Nucleus accumbens (tissue), 56 donors: Measurements from ENCODE around the gene MAGI1.
"Not testable (repeated sequence)": the region's sequence is repeated elsewhere in the genome, so short reads cannot be mapped to it uniquely, and the experiment has no call there.

Source experiments
- DNase-seq, 56 donors: peaks; one replicate each; lab custom pipeline; 2025; lab: John Stamatoyannopoulos, UW

Gene MAGI1

GRCh38 chr3:65561617-65562016 lies 477.1 kb downstream of the MAGI1 start:
- DNase-seq: no peak

DNA sequence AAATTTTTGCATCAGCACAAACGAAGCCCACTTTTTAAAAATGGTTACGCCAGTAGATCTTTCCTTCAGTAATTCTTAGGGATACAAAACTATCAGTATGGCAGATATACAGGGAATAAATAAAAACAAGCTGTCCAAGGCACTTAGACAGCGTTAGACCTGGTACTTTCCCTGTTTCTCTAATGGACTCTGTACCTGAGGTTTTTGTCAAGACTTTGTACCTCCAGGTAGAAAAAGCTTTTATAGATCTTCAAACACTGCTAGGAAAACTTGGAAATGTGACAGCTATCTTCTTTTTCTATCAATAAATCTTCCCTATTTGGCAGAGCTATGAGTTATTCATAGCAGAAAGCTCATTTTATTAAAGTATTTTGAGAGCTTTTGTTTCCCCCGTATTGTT lies 477.8 kb downstream of the MAGI1 start:
- DNase-seq: no peak

GRCh38 chr3:65560133-65560532 lies 478.6 kb downstream of the MAGI1 start:
- no peak for DNase-seq

DNA sequence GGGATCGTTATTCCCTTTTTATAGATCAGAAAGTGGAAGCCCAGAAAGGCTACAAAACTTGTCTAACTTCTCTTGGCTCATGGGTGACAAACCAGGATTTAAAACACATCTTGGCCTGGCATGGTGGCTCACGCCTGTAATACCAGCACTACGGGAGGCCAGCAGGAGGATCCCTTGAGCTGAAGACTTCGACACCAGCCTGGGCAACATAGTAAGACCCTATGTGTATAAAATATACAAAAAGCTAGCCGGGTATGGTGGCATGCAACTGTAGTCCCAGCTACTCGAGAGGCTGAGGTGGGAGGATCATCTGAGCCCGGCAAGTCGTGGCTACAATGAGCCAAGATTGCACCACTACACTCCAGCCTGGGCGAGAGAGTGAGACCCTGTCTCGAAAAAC lies 479.1 kb downstream of the MAGI1 start:
- no peak for DNase-seq

- DNase-seq: no peak
These were observed 479.9 kb downstream of the MAGI1 start for GRCh38 chr3:65558826-65559225.

DNA sequence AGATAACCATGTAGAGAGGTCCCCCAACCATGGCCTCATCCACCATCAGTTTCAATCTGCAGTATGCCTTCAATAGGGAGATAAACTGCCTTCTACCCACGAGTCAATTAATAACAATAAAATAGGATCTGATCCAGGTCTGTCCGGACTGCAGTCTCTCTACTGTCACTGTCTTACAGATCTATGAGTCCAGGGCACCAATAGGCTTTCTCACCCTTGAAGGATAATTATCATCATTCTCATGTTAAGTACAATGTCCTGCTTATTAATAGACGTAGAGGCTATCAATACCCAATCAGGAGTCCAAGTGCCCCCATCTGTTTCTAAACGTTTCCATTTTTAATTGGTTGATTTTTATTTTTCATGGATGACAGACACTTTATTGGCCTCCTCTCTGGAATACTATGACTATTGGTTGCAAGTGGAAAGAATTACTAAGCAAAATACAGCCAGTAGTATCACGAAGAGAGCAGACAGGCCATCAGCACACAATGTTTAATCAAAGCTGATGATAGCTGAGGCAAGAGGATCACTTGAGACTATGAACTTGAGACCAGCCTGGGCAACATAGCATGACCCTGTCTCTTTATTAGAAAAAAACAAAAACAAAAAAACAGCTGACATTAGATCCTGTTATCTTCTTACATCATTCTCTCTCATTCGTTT lies 480.7 kb downstream of the MAGI1 start:
- no peak for DNase-seq

DNA sequence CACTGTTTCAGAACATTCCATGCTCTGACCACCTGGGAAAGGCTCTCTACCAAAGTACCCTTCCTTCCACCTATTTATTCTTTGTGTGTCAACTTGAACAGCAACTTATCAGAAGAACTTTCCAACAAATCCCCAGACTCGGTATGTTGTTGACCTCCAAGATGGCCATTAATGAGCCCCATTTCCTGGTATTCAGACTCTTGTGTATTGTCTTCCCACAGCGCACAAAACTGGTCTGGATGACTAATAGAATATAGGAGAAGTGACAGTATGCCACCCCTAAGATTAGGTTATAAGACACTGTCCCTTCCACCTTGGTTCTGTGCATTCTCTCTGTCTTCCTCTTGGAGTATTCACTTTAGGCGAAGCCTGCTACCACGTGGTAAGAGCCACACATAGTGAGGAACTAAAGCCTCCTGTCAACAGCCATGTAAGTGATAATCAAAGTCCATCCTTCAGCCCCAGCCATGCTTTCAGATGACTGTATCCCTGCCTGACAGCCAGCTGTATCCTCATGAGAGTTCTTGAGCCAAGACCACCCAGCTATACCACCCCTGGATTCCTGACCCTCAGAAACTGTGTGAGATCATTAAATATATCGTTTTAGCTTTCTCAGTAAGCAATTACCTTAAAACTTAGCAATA lies 481.7 kb downstream of the MAGI1 start:
- DNase-seq: no peak

DNA sequence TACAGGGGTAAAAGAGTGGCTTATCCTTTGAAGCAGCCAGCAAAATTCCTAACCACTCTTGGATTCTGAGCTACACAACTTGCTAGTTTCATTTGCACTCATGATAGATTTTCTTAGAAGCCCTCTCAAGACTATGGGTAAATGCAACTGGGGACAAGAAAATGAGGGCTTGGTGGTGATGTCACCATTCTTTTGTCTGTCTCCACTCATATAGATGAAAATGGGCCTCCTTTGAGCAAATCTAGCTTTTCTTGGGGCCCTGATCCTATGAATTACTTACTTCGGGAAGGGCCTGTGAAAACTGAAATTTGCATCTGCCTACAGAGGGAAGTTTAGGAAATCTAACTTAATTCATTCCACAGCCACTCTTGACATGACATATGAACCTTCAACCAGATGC lies 486.3 kb downstream of the MAGI1 start:
- DNase-seq: no peak

DNA sequence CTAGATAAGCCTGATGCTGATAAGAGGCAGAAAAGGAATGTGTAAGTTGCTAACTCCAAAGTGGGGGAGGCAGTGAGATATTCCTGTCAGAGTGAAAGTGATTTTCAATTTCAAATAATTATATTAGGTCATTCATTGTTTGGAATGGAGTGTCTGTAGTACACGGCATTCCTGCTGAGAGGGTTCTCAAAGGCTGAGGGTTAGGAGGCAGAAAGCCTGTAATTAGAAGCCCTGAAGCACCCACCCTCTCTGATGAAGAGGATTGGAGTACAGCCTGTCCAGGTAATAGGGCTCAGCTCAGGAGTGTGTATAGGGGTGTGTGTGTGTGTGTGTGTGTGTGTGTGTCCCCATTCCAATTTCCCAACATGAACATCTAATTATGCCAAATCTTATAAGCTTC lies 486.8 kb downstream of the MAGI1 start:
- no peak for DNase-seq

GRCh38 chr3:65550137-65550536 lies 488.6 kb downstream of the MAGI1 start:
- no peak for DNase-seq

DNA sequence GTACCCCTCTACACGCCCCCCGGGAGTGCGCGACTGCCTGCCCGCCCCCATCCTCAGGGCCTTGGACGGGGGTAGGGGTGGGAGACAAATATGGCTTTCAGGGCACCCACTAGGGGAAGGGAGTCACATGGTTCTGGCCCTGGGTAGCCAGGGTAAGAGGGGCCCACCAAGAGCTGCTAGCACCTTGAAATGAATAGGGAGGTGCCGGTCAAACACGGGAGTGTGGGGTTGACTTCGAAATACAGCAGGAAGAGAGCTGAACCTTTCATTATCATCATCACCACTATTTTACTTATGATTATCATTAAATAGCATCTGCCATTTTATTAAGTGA lies 489.1 kb downstream of the MAGI1 start:
- no peak for DNase-seq

DNA sequence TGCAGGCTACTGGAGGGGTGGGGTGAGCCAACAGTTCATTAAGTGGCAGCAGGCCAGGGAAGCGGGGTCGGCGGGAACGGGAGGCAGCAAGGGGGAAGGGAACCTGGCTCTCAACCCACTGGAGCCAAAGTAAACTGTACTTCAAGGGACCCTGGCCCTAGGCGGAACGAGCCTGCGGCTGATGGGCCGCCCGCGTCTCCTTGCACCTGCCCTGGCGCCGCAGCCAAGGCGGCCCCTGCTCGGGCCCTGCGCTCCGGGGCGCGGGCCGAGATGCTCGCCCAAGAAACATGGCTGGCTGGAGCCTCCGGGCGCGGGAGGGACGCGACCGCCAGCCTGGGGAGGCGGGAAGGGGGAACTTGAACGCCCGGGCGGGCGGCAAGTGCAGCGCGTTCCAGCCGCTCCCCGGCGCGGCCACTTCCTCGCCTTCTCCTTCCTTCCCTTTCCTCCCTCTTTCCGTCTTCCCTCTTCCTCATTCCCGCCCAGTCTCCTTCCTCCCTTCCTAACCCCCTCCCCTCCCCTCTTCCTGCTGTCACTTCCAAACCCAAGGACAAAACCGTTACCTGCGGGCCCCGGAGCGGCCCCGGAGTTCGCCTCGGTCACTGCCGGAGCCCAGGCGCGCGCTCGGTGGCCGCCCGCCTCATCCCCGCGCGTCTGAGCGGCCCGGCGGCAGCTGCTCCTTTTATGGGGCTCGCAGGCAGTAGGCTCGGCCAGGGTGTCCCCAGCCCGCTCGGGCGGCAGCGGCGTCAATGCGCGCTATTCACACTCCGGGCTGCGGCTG lies 489.7 kb downstream of the MAGI1 start:
- peak in 31 of 56 donors; percentile 5 to 54 (median 22) for DNase-seq

GRCh38 chr3:65545429-65545828 lies 493.3 kb downstream of the MAGI1 start:
- DNase-seq: no peak

- not testable (repeated sequence) for DNase-seq
These were observed 495.3 kb downstream of the MAGI1 start for GRCh38 chr3:65543391-65543790.

DNA sequence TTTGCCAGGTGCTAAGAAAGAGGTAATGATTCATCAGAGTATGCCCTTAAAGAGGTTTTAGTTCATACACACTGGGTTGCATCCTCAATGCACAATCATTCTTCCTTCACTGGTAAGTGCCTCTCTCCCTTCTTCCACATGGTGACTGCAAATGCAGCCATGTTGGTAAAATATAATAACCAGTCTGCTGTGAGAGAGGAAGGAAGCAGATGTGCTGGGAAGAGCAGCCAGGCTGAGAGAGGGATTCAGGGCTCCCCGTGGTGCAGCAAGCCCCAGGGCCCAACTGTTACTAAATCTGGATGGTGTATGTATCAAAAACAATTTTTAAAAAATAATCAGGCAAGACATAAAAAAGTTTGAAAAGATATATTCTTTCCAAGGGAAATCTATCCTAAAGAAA lies 498.1 kb downstream of the MAGI1 start:
- DNase-seq: no peak

- no peak for DNase-seq
These were observed 499.1 kb downstream of the MAGI1 start for GRCh38 chr3:65539616-65540015.

- no peak for DNase-seq
These were observed 500.6 kb downstream of the MAGI1 start for GRCh38 chr3:65538101-65538500.

- DNase-seq: no peak
These were observed 501.6 kb downstream of the MAGI1 start for GRCh38 chr3:65537109-65537508.

DNA sequence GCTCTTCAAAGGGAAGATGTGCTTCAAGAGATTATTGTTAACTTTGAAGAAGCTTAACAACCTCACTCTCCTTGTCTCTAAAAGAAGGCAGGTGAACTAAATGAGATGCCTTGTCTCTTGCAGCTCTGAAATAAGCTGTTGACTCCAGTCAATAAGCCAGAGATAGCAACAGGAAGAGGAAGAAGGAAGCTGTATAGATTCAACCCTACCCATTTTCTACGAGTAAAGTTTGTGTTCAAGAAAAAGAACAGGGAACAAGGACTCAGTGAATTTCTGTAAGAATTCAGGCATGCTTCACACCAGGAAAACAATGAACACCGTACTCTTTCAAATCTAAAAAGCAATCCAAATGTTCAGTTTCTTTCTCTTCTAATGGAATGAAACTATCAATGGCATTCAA lies 503.5 kb downstream of the MAGI1 start:
- DNase-seq: no peak

- no peak for DNase-seq
These were observed 503.9 kb downstream of the MAGI1 start for GRCh38 chr3:65534805-65535204.

DNA sequence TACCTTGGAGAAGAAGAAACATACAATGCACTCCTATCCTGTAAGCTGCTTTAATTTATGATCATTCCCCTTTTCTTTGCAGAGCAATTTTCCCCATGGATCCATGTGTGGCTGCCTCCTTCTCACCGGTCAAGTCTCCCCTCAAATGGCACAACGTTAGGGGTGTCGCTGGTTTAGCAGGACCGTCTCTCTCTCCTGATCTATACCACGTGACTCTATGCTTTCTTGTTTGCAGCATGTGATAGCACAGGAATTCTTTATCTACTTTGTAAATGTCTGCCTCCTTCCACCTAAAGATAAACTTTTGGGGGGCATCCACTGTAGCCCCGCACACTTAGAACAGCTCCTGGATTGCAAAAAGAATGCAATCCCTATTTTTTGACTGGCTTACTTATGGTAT lies 506.0 kb downstream of the MAGI1 start:
- no peak for DNase-seq

- DNase-seq: peak in 7 of 56 donors; percentile 3 to 35 (median 8)
These were observed 506.5 kb downstream of the MAGI1 start for GRCh38 chr3:65532215-65532614.
